ENCODE results near the gene ASTN2. TPM values are rescaled to one million over a fixed set of nuclear protein-coding genes. Genes with fewer than 3 reads are reported as not detected.

Gene ASTN2
- total and polyA plus RNA-seq, 2 donors (not counting 3 experiments of a cell fraction or from before 2014, with no cell fraction given): 1.0 to 1.9 TPM

DNA sequence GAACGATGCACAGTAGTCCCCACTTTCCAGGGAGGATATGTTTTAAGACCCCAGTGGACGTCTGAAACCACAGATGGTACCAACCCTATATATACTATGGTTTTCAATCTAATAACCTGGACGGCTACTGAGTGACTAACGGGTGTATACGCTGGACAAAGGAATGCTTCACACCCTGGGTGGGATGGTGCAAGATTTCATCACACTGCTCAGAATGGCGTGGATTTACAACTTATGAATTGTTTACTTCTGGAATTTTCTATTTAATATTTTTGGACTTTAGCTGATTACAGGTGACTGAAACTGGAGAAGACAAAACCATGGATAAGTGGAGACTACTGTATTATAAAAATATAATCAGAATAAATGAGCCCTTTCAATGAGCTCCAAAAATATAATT, 875.3 kb downstream of the ASTN2 start:
- FAIRE-seq: no peak
- no peak overlapping the region for H3K27ac ChIP-seq (ENCODE audit: insufficient read depth, low read depth, low read length)
- H3K36me3 ChIP-seq (ENCODE audit: control insufficient read depth in 2 of 2, extremely low read depth in 1 of 2, insufficient read depth in 2 of 2, low read length in 2 of 2): no peaks in the 10 kb centered on the region
- TF ChIP-seq MYC (IDR thresholded peaks at IDR 0.05; ENCODE audit: low read depth, low read length): no peak
- TF ChIP-seq POLR2A (IDR thresholded peaks at IDR 0.05; ENCODE audit: low read depth, low read length): no peak
- TF ChIP-seq GATA2 (IDR thresholded peaks at IDR 0.05; ENCODE audit: insufficient read depth, insufficient read length, low read depth, low read length): no peak
- H3K79me2 ChIP-seq (ENCODE audit: control insufficient read depth, insufficient read depth, low read length): no peaks in the 10 kb centered on the region
- no peak overlapping the region for H3K9ac ChIP-seq (replicated peaks; ENCODE audit: extremely low read depth, insufficient read depth, low read length)
- ChIA-PET POLR2A (no interaction called here), CTCF (no interaction called here)
- no peak overlapping the region for H3K4me2 ChIP-seq (ENCODE audit: insufficient read depth, low read length)
- no peak for DNase-seq (ENCODE audit: low read depth, low spot score)
- no peaks in the 10 kb centered on the region for H3K9me1 ChIP-seq (replicated peaks; ENCODE audit: control insufficient read depth, extremely low read depth, insufficient read depth, low read length)
- no peak overlapping the region for H3K4me3 ChIP-seq (replicated peaks in 1 of 3; ENCODE audit: insufficient read depth in 1 of 3, low read depth in 1 of 3, low read length in 3 of 3)
- H3K4me1 ChIP-seq (ENCODE audit: control insufficient read depth, extremely low read depth, insufficient read depth, low read length): no peaks in the 10 kb centered on the region
- H2AFZ ChIP-seq (ENCODE audit: low read depth, low read length): no peak overlapping the region
- no peaks in the 10 kb centered on the region for H4K20me1 ChIP-seq (replicated peaks; ENCODE audit: control insufficient read depth, extremely low read depth, insufficient read depth, low read length)
- intact Hi-C loops (cut with micrococcal nuclease) (no loop called here), dilution Hi-C loops (cut with MboI; ENCODE audit: extremely low pct_ligation_motif_present, low sequenced_read_pairs) (no loop called here)
- no peaks in the 10 kb centered on the region for H3K27me3 ChIP-seq (ENCODE audit: control insufficient read depth in 2 of 2, insufficient read depth in 2 of 2, low read length in 2 of 2)
- BruUV-seq (replicated peaks): no TSS peak
- H3K9me3 ChIP-seq (replicated peaks; ENCODE audit: control insufficient read depth, insufficient read depth, low read length): peaks cover 2% of the 10 kb centered on the region

DNA sequence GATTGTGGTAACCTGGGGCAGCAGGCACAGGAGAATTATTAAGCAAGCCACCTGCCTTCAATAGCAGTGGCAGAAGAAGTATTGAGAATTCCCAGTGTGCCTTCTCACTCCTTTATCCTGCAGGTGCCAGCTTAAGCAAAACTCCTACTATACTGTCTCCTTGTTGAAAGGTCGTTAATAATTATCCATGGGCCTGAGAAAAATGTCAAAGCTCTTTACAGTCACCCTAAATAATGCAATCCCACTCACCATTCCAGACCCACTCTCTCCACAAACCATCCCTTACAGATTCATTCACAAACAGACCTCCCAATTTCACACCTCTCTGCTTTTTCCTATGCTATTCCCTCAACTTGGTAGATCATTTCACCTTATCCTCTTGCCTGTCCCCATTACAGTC, 889.2 kb downstream of the ASTN2 start:
- H3K79me2 ChIP-seq (ENCODE audit: control insufficient read depth, insufficient read depth, low read length): no peaks in the 10 kb centered on the region
- no peak for FAIRE-seq
- H3K9me3 ChIP-seq (replicated peaks; ENCODE audit: control insufficient read depth, insufficient read depth, low read length): peaks cover 1% of the 10 kb centered on the region
- intact Hi-C loops (cut with micrococcal nuclease) (no loop called here), dilution Hi-C loops (cut with MboI; ENCODE audit: extremely low pct_ligation_motif_present, low sequenced_read_pairs) (no loop called here)
- H3K27me3 ChIP-seq (ENCODE audit: control insufficient read depth in 2 of 2, insufficient read depth in 2 of 2, low read length in 2 of 2): no peaks in the 10 kb centered on the region
- no peak for DNase-seq (ENCODE audit: low read depth, low spot score)
- H4K20me1 ChIP-seq (replicated peaks; ENCODE audit: control insufficient read depth, extremely low read depth, insufficient read depth, low read length): no peaks in the 10 kb centered on the region
- no peak overlapping the region for H3K4me2 ChIP-seq (ENCODE audit: insufficient read depth, low read length)
- H3K9ac ChIP-seq (replicated peaks; ENCODE audit: extremely low read depth, insufficient read depth, low read length): no peak overlapping the region
- H2AFZ ChIP-seq (ENCODE audit: low read depth, low read length): no peak overlapping the region
- H3K36me3 ChIP-seq (ENCODE audit: control insufficient read depth in 2 of 2, extremely low read depth in 1 of 2, insufficient read depth in 2 of 2, low read length in 2 of 2): no peaks in the 10 kb centered on the region
- TF ChIP-seq, protein P1, sequence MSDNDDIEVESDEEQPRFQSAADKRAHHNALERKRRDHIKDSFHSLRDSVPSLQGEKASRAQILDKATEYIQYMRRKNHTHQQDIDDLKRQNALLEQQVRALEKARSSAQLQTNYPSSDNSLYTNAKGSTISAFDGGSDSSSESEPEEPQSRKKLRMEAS (IDR thresholded peaks at IDR 0.05; ENCODE audit: insufficient read depth, insufficient read length): no peak
- TF ChIP-seq POLR2A (IDR thresholded peaks at IDR 0.05; ENCODE audit: low read depth, low read length) (no peak), EZH2 (IDR thresholded peaks at IDR 0.05; ENCODE audit: borderline replicate concordance, low read depth, low read length, severe bottlenecking) (no peak), MYC (IDR thresholded peaks at IDR 0.05; ENCODE audit: low read depth, low read length) (no peak)
- H3K4me3 ChIP-seq (replicated peaks in 1 of 3; ENCODE audit: insufficient read depth in 1 of 3, low read depth in 1 of 3, low read length in 3 of 3): no peak overlapping the region
- H3K27ac ChIP-seq (ENCODE audit: insufficient read depth, low read depth, low read length): no peak overlapping the region
- no peaks in the 10 kb centered on the region for H3K4me1 ChIP-seq (ENCODE audit: control insufficient read depth, extremely low read depth, insufficient read depth, low read length)
- POLR2A ChIA-PET: no interaction called here
- BruUV-seq (replicated peaks): no TSS peak
- CTCF ChIA-PET: no interaction called here
- H3K9me1 ChIP-seq (replicated peaks; ENCODE audit: control insufficient read depth, extremely low read depth, insufficient read depth, low read length): no peaks in the 10 kb centered on the region

Measured in endothelial cell of umbilical vein (primary cell).